ENCODE results near the gene RSBN1. TPM values are rescaled to one million over a fixed set of nuclear protein-coding genes. Genes with fewer than 3 reads are reported as not detected.
"Not testable (repeated sequence)": the region's sequence is repeated elsewhere in the genome, so short reads cannot be mapped to it uniquely, and the experiment has no call there.

Gene RSBN1
- total RNA-seq, 1 experiment from 2014 or later, result 16.6 TPM

- ATAC-seq (no peak), DNase-seq (ENCODE audit: low read depth, low spot score) (no peak)
- Histone ChIP-seq H3K36me3 (ENCODE audit: control insufficient read depth in 1 of 2, insufficient read depth in 2 of 2, low read length in 2 of 2) (no peaks in the 10 kb centered on the region), H2AFZ (ENCODE audit: low read depth, low read length, poor library complexity, severe bottlenecking) (no peak overlapping the region), H3K79me2 (ENCODE audit: insufficient read depth, low read length) (no peaks in the 10 kb centered on the region), H4K20me1 (ENCODE audit: insufficient read depth) (no peaks in the 10 kb centered on the region), H3K4me1 (ENCODE audit: control insufficient read depth in 1 of 2, insufficient read depth in 2 of 2, low read length in 2 of 2) (no peaks in the 10 kb centered on the region), H3K9ac (ENCODE audit: low read length) (no peak overlapping the region), H3K27ac (ENCODE audit: low read depth, low read length) (no peak overlapping the region), H3K4me2 (ENCODE audit: low read length) (no peak overlapping the region), H3K4me3 (replicated peaks in 1 of 2; ENCODE audit: low read depth in 1 of 2, low read length in 2 of 2) (no peak overlapping the region), H3K27me3 (ENCODE audit: insufficient read depth, low read length) (no peaks in the 10 kb centered on the region), H3K9me2 (ENCODE audit: insufficient read depth) (no peaks in the 10 kb centered on the region), H3K9me3 (ENCODE audit: control insufficient read depth in 1 of 2, insufficient read depth in 1 of 2, low read depth in 1 of 2, low read length in 2 of 2) (no peaks in the 10 kb centered on the region)
- RAD21 ChIA-PET (ENCODE audit: low non-redundant PET in 1 of 2, low total read pairs in 2 of 2, uncharacterized antibody in 2 of 2, unreplicated experiment in 2 of 2), result no interaction called here
- CTCF ChIA-PET, result interaction anchor here (1.1 kb wide), 1 partner anchor 660 kb away, joined by 4 read pairs; the partner anchor contains the start of gene LRIG2
- POLR2A ChIA-PET, result no interaction called here
- no TSS peak for BruUV-seq (replicated peaks)
- TF ChIP-seq EZH2phosphoT487 (IDR thresholded peaks at IDR 0.05; ENCODE audit: borderline replicate concordance), result no peak
- no peak for TF ChIP-seq EGR1 (IDR thresholded peaks at IDR 0.05; ENCODE audit: low read depth)
- no peak for TF ChIP-seq ZFX (IDR thresholded peaks at IDR 0.05)
- no peak for TF ChIP-seq SRF (IDR thresholded peaks at IDR 0.05; ENCODE audit: low read depth)
- TF ChIP-seq SP1 (IDR thresholded peaks at IDR 0.05; ENCODE audit: low read depth), result no peak
- TF ChIP-seq ELF1 (IDR thresholded peaks at IDR 0.05; ENCODE audit: borderline replicate concordance, low read depth), result no peak
- TF ChIP-seq JUND (IDR thresholded peaks at IDR 0.05), result no peak
- TF ChIP-seq POLR2AphosphoS5 (IDR thresholded peaks at IDR 0.05; ENCODE audit: low read depth, low read length), result no peak
- intact Hi-C loops (cut with micrococcal nuclease), result no loop called here
Observed at GRCh38 chr1:113732802-113733201, 79.5 kb downstream of the RSBN1 start.

GRCh38 chr1:113721010-113721409 lies 91.3 kb downstream of the RSBN1 start:
- intact Hi-C loops (cut with micrococcal nuclease), result no loop called here
- ATAC-seq, result no peak
- no peaks in the 10 kb centered on the region for H4K20me1 ChIP-seq (ENCODE audit: insufficient read depth)
- H2AFZ ChIP-seq (ENCODE audit: low read depth, low read length, poor library complexity, severe bottlenecking), result no peak overlapping the region
- no peak overlapping the region for H3K4me3 ChIP-seq (replicated peaks in 1 of 2; ENCODE audit: low read depth in 1 of 2, low read length in 2 of 2)
- H3K27me3 ChIP-seq (ENCODE audit: insufficient read depth, low read length), result no peaks in the 10 kb centered on the region
- TF ChIP-seq YY1 (IDR thresholded peaks at IDR 0.05; ENCODE audit: extremely low read depth, insufficient replicate concordance, low read depth, low read length) (no peak), POLR2A (IDR thresholded peaks at IDR 0.05; ENCODE audit: borderline replicate concordance, extremely low read depth, insufficient read depth, insufficient read length) (no peak), SIN3A (IDR thresholded peaks at IDR 0.05; ENCODE audit: low read depth) (no peak), EZH2 (IDR thresholded peaks at IDR 0.05) (no peak)
- no peak for DNase-seq (ENCODE audit: low read depth, low spot score)
- no peak overlapping the region for H3K9ac ChIP-seq (ENCODE audit: low read length)
- no peaks in the 10 kb centered on the region for H3K79me2 ChIP-seq (ENCODE audit: insufficient read depth, low read length)
- H3K4me1 ChIP-seq (ENCODE audit: control insufficient read depth in 1 of 2, insufficient read depth in 2 of 2, low read length in 2 of 2), result no peaks in the 10 kb centered on the region
- BruUV-seq (replicated peaks), result no TSS peak
- no peak overlapping the region for H3K4me2 ChIP-seq (ENCODE audit: low read length)
- ChIA-PET CTCF (no interaction called here), POLR2A (no interaction called here), RAD21 (ENCODE audit: low non-redundant PET in 1 of 2, low total read pairs in 2 of 2, uncharacterized antibody in 2 of 2, unreplicated experiment in 2 of 2) (no interaction called here)
- H3K27ac ChIP-seq (ENCODE audit: low read depth, low read length), result no peak overlapping the region
- H3K9me3 ChIP-seq (ENCODE audit: control insufficient read depth in 1 of 2, insufficient read depth in 1 of 2, low read depth in 1 of 2, low read length in 2 of 2), result peaks cover 6 to 7% of the 10 kb centered on the region in 2 experiments; a peak in 2 of 4 replicates
- no peaks in the 10 kb centered on the region; the same call in 1 of the 2 replicates for H3K9me2 ChIP-seq (ENCODE audit: insufficient read depth)
- 0 out of 4 replicates have a peak, but pooled peaks cover 0 to 4% of the 10 kb centered on the region in 2 experiments for H3K36me3 ChIP-seq (ENCODE audit: control insufficient read depth in 1 of 2, insufficient read depth in 2 of 2, low read length in 2 of 2)

- ATAC-seq; H3K79me2 ChIP-seq (ENCODE audit: insufficient read depth, low read length); H3K9ac ChIP-seq (ENCODE audit: low read length); H3K4me2 ChIP-seq (ENCODE audit: low read length); H3K9me3 ChIP-seq (ENCODE audit: control insufficient read depth in 1 of 2, insufficient read depth in 1 of 2, low read depth in 1 of 2, low read length in 2 of 2); intact Hi-C loops (cut with micrococcal nuclease); H3K4me1 ChIP-seq (ENCODE audit: control insufficient read depth in 1 of 2, insufficient read depth in 2 of 2, low read length in 2 of 2); H3K4me3 ChIP-seq (replicated peaks in 1 of 2; ENCODE audit: low read depth in 1 of 2, low read length in 2 of 2); BruUV-seq (replicated peaks); H3K27ac ChIP-seq (ENCODE audit: low read depth, low read length); H2AFZ ChIP-seq (ENCODE audit: low read depth, low read length, poor library complexity, severe bottlenecking); POLR2A ChIA-PET; RAD21 ChIA-PET (ENCODE audit: low non-redundant PET in 1 of 2, low total read pairs in 2 of 2, uncharacterized antibody in 2 of 2, unreplicated experiment in 2 of 2); H4K20me1 ChIP-seq (ENCODE audit: insufficient read depth); H3K9me2 ChIP-seq (ENCODE audit: insufficient read depth); H3K27me3 ChIP-seq (ENCODE audit: insufficient read depth, low read length); DNase-seq (ENCODE audit: low read depth, low spot score); CTCF ChIA-PET; H3K36me3 ChIP-seq (ENCODE audit: control insufficient read depth in 1 of 2, insufficient read depth in 2 of 2, low read length in 2 of 2): not testable (repeated sequence)
Observed at GRCh38 chr1:113718621-113719020, 93.7 kb downstream of the RSBN1 start.

- H3K4me3 ChIP-seq (replicated peaks in 1 of 2; ENCODE audit: low read depth in 1 of 2, low read length in 2 of 2); CTCF ChIA-PET; ATAC-seq; H3K4me2 ChIP-seq (ENCODE audit: low read length); H2AFZ ChIP-seq (ENCODE audit: low read depth, low read length, poor library complexity, severe bottlenecking); H3K27me3 ChIP-seq (ENCODE audit: insufficient read depth, low read length); H3K4me1 ChIP-seq (ENCODE audit: control insufficient read depth in 1 of 2, insufficient read depth in 2 of 2, low read length in 2 of 2); RAD21 ChIA-PET (ENCODE audit: low non-redundant PET in 1 of 2, low total read pairs in 2 of 2, uncharacterized antibody in 2 of 2, unreplicated experiment in 2 of 2); POLR2A ChIA-PET; DNase-seq (ENCODE audit: low read depth, low spot score); H4K20me1 ChIP-seq (ENCODE audit: insufficient read depth); intact Hi-C loops (cut with micrococcal nuclease); H3K9ac ChIP-seq (ENCODE audit: low read length); H3K36me3 ChIP-seq (ENCODE audit: control insufficient read depth in 1 of 2, insufficient read depth in 2 of 2, low read length in 2 of 2); BruUV-seq (replicated peaks); H3K27ac ChIP-seq (ENCODE audit: low read depth, low read length); H3K9me2 ChIP-seq (ENCODE audit: insufficient read depth); H3K79me2 ChIP-seq (ENCODE audit: insufficient read depth, low read length); H3K9me3 ChIP-seq (ENCODE audit: control insufficient read depth in 1 of 2, insufficient read depth in 1 of 2, low read depth in 1 of 2, low read length in 2 of 2): not testable (repeated sequence)
Observed at GRCh38 chr1:113717506-113717905, 94.8 kb downstream of the RSBN1 start.
